Liver (tissue), 3 donors: ENCODE data around the gene SORCS2.
"Not testable (repeated sequence)": the region's sequence is repeated elsewhere in the genome, so short reads cannot be mapped to it uniquely, and the experiment has no call there.

ENCODE experiments used
- FOXA1 ChIP-seq: IDR thresholded peaks from 2 replicates; pipeline ENCODE4 v1.6.1; 2016; ENCODE audit warnings: antibody characterized with exemption
- GABPA ChIP-seq, 2 donors: IDR thresholded peaks in 1 of 2; conservative IDR thresholded peaks in 1 of 2; 2 replicates each; pipeline ENCODE4 v1.6.1; 2016; ENCODE audit warnings: antibody characterized with exemption in 2 of 2, mild to moderate bottlenecking in 1 of 2, moderate library complexity in 1 of 2
- HNF4G ChIP-seq: IDR thresholded peaks from 2 replicates; pipeline ENCODE4 v1.6.1; 2016; ENCODE audit warnings: antibody characterized with exemption
- JUND ChIP-seq, 2 donors: IDR thresholded peaks; 2 replicates each; pipeline ENCODE4 v1.6.1; 2016; ENCODE audit warnings: antibody characterized with exemption in 2 of 2
- RAD21 ChIP-seq, 2 donors: IDR thresholded peaks; 2 replicates each; pipeline ENCODE4 v1.6.1; 2016; ENCODE audit warnings: antibody characterized with exemption in 2 of 2, mild to moderate bottlenecking in 2 of 2
- SP1 ChIP-seq: IDR thresholded peaks from 2 replicates; pipeline ENCODE4 v1.6.1; 2018; ENCODE audit warnings: antibody characterized with exemption, mild to moderate bottlenecking
- TAF1 ChIP-seq: conservative IDR thresholded peaks from 2 replicates; pipeline ENCODE4 v1.6.1; 2016; ENCODE audit warnings: antibody characterized with exemption, mild to moderate bottlenecking
- YY1 ChIP-seq: IDR thresholded peaks from 2 replicates; pipeline ENCODE4 v1.6.1; 2016; ENCODE audit warnings: antibody characterized with exemption, mild to moderate bottlenecking
- TF ChIP-seq, protein P1 (sequence below): fragments of 150-350 bp; IDR thresholded peaks from 2 replicates; pipeline ENCODE4 v1.5.1; 2017; ENCODE audit warnings: improper control_type of control experiment, low read depth, low read length; ENCODE audit not compliant: missing input control
- TF ChIP-seq, protein P2 (sequence below): IDR thresholded peaks from 2 replicates; pipeline ENCODE4 v1.6.1; 2016; ENCODE audit warnings: antibody characterized with exemption
- TF ChIP-seq, protein P3 (sequence below): IDR thresholded peaks from 2 replicates; pipeline ENCODE4 v1.6.1; 2016; ENCODE audit warnings: antibody characterized with exemption
- TF ChIP-seq, protein P4 (sequence below): IDR thresholded peaks from 2 replicates; pipeline ENCODE4 v1.6.1; 2016; ENCODE audit warnings: antibody characterized with exemption, mild to moderate bottlenecking
- TF ChIP-seq, protein P5 (sequence below): IDR thresholded peaks from 2 replicates; pipeline ENCODE4 v1.6.1; 2016; ENCODE audit warnings: antibody characterized with exemption
- donor health status: healthy.
- donor health status: healthy.

DNA sequence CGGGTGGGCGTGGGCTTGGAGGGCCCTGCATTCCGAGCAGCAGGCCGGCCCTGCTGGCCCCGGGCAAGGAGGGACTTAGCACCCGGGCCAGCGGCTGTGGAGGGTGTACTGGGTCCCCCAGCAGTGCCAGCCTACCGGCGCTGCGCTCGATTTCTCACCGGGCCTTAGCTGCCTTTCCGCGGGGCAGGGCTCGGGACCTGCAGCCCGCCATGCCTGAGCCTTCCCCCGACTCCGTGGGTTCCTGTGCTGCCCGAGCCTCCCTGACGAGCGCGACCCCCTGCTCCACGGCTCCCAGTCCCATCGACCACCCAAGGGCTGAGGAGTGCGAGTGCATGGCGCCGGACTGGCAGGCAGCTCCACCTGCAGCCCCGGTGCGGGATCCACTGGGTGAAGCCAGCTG lies 22.8 kb downstream of the SORCS2 start:
- TF ChIP-seq, protein P1, sequence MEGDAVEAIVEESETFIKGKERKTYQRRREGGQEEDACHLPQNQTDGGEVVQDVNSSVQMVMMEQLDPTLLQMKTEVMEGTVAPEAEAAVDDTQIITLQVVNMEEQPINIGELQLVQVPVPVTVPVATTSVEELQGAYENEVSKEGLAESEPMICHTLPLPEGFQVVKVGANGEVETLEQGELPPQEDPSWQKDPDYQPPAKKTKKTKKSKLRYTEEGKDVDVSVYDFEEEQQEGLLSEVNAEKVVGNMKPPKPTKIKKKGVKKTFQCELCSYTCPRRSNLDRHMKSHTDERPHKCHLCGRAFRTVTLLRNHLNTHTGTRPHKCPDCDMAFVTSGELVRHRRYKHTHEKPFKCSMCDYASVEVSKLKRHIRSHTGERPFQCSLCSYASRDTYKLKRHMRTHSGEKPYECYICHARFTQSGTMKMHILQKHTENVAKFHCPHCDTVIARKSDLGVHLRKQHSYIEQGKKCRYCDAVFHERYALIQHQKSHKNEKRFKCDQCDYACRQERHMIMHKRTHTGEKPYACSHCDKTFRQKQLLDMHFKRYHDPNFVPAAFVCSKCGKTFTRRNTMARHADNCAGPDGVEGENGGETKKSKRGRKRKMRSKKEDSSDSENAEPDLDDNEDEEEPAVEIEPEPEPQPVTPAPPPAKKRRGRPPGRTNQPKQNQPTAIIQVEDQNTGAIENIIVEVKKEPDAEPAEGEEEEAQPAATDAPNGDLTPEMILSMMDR: not testable (repeated sequence)
- TF ChIP-seq GABPA (IDR thresholded peaks at IDR 0.05 in 1 of 2, conservative IDR thresholded peaks at IDR 0.05 in 1 of 2); RAD21 (IDR thresholded peaks at IDR 0.05); TAF1; HNF4G; SP1; YY1; JUND (IDR thresholded peaks at IDR 0.05); FOXA1: not testable (repeated sequence)
- TF ChIP-seq, protein P2, sequence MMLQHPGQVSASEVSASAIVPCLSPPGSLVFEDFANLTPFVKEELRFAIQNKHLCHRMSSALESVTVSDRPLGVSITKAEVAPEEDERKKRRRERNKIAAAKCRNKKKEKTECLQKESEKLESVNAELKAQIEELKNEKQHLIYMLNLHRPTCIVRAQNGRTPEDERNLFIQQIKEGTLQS: not testable (repeated sequence)
- TF ChIP-seq, protein P3, sequence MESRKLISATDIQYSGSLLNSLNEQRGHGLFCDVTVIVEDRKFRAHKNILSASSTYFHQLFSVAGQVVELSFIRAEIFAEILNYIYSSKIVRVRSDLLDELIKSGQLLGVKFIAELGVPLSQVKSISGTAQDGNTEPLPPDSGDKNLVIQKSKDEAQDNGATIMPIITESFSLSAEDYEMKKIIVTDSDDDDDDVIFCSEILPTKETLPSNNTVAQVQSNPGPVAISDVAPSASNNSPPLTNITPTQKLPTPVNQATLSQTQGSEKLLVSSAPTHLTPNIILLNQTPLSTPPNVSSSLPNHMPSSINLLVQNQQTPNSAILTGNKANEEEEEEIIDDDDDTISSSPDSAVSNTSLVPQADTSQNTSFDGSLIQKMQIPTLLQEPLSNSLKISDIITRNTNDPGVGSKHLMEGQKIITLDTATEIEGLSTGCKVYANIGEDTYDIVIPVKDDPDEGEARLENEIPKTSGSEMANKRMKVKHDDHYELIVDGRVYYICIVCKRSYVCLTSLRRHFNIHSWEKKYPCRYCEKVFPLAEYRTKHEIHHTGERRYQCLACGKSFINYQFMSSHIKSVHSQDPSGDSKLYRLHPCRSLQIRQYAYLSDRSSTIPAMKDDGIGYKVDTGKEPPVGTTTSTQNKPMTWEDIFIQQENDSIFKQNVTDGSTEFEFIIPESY: not testable (repeated sequence)
- TF ChIP-seq, protein P4, sequence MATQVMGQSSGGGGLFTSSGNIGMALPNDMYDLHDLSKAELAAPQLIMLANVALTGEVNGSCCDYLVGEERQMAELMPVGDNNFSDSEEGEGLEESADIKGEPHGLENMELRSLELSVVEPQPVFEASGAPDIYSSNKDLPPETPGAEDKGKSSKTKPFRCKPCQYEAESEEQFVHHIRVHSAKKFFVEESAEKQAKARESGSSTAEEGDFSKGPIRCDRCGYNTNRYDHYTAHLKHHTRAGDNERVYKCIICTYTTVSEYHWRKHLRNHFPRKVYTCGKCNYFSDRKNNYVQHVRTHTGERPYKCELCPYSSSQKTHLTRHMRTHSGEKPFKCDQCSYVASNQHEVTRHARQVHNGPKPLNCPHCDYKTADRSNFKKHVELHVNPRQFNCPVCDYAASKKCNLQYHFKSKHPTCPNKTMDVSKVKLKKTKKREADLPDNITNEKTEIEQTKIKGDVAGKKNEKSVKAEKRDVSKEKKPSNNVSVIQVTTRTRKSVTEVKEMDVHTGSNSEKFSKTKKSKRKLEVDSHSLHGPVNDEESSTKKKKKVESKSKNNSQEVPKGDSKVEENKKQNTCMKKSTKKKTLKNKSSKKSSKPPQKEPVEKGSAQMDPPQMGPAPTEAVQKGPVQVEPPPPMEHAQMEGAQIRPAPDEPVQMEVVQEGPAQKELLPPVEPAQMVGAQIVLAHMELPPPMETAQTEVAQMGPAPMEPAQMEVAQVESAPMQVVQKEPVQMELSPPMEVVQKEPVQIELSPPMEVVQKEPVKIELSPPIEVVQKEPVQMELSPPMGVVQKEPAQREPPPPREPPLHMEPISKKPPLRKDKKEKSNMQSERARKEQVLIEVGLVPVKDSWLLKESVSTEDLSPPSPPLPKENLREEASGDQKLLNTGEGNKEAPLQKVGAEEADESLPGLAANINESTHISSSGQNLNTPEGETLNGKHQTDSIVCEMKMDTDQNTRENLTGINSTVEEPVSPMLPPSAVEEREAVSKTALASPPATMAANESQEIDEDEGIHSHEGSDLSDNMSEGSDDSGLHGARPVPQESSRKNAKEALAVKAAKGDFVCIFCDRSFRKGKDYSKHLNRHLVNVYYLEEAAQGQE: not testable (repeated sequence)
- TF ChIP-seq, protein P5, sequence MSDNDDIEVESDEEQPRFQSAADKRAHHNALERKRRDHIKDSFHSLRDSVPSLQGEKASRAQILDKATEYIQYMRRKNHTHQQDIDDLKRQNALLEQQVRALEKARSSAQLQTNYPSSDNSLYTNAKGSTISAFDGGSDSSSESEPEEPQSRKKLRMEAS: not testable (repeated sequence)
